Left forelimb (tissue), 1 donor: ENCODE results near the gene LIF.

Source experiments
- DNase-seq: peaks from one replicate; pipeline ENCODE4 v3.0.0-alpha.2; 2018; ENCODE audit warnings: low spot score

LIF gene

DNA sequence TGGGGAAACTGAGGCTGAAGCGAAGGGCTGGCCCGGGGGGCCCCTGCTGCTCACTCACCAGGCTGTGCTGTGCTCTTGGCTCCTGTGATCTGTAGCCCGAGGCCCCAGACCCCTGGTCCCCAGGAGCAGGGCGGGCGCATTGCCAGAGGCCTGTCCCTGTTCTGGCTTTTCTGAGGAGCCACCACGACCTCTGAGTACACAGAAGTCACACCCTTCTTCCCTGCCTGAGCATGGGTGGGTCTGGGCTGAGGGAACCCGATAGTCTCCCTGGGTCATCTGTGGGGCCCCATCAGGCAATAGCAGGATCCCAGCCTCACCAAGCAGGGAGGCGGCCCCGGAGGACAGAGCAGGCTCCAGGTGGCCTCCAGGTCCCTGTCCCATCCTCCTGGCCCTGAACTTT lies 37.6 kb upstream of the LIF start:
- no peak for DNase-seq

DNA sequence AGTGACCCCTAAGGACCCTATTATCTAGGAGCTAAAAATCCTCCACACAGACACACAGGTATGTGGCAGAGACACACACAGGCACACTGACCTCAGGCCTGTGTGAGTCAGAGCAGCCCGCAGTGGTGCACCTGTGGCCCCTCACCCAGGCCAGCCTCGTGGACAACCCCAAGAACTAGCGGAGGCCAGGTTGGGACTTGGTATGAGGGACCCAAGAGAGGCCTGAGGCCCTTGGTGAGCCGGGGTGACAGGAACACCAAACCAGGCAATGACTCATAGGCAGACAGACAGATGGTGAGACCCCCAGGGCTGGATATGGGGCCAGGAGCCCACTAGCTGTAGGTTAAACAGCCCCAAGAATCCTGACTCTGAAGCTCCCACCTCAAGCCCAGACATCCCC lies 36.8 kb upstream of the LIF start:
- DNase-seq: no peak

DNA sequence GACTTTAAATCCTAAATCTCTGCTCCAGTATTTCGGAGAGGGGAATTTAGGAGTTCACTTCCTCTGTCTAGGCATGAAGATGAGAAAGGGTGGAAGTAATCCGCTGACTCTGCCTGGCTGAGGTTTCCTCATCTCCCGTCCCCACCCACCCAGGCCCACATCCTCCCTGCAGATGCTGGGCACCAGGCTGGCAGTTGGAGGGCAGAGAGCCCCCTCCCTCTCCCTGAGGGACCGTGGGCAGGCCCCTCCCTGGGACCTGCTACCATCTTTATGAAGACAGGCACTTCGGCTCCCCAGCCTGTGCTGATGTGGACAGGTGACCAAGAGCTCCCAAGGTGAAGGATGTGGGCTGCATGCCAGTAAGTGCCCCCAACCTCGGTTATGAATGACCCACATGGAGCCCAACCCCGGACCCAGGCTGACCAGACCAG lies 36.1 kb upstream of the LIF start:
- no peak for DNase-seq

DNA sequence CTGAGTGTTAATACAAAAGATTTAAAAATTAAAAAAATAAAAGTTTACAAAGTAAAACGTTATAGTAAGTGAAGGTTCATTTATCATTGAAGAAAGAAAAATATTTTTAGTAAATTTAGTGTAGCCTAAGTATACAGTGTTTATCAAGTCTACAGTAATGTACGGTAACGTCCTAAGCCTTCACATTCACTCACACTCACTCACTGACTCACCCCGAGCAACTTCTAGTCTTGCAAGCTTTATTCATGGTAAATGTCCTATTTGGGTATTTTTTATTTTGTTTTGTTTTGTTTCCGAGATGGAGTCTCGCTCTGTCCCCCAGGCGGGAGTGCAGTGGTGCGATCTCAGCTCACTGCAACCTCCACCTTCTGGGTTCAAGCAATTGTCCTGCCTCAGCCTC lies 33.9 kb upstream of the LIF start:
- no peak for DNase-seq

DNA sequence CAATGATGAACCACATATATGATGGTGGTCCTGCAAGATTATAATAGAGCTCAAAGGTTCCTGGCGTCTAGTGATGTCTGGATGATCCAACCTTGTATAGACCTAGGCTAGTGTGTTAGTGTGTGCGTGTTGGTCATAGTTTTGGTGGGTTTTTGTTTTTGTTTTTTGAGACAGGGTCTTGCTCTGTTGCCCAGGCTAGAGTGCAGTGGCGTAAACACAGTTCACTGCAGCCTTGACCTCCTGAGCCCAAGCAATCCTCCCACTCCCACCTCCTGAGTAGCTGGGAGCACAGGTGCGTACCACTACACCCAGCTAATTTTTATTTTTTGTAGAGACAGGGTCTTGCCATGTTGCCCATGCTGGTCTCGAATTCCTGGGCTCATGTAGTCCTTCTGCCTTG lies 33.4 kb upstream of the LIF start:
- no peak for DNase-seq

DNA sequence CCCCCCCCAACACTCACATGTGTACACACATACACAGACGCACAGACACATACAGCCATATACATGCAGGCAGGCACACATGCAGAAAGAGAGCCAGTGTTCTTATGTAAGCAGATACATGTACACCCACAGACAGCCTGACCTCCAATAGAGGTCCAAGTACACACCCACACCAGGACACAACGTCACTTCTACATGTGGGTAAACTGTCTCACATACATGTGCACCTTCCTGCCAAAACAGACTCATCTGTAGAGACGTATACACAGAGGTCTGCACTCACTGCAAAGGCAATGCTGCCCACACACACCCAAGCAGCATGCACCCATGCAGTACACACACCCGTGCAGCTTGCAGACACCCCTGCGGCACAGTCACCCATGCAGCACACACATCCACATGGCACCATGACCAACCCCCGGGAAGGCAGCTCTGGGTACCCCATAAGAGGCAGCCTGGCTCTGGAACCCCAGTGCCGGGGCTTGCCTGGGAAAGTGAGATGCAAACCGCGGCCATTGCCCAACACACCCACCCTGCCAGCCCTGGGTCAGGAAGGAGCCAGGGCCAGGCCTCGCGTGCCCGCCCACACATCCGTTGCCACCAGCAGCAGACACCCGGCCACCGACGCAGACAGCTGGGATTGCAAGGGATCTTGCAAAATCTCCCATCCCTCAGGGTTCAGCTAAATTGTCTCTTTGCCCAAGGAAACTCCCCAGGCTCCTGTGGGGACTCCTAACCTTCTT lies 32.7 kb upstream of the LIF start:
- DNase-seq: no peak

DNA sequence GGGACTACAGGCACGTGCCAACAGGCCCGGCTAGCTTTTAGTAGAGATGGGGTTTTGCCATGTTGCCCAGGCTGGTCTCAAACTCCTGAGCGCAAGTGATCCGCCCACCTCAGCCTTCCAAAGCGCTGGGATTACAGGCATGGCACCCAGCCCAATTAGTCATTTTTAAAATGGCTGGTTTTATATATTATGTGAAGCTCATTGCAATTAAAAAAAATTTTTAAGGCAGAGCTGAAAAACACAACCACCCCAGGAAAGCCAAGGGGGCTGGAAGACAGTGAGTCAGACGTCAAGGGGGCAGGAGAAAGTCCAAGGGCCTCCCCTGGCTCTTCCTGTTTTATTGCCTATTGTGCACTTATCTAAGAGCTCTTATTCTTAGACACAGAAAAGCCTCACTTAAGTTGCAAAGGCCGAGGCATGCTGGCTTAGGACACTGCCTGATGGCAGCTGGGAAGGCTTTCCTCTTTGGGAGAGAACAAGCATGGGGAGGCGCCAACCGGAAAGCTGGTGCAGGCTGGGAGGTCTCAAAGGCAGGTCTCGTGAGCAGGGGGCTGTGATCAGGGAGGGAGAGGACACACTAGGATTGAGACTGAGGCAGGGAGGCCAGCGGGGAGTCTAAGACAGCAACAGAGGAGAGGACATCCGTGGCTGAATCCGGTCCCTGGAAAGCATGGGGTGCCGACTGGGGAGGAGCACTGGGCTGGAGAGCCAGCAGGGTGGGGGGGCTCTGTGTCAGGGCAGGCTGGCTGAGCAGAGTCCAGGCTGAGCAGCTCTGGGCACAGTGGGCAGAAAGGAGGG lies 31.2 kb upstream of the LIF start:
- no peak for DNase-seq

DNA sequence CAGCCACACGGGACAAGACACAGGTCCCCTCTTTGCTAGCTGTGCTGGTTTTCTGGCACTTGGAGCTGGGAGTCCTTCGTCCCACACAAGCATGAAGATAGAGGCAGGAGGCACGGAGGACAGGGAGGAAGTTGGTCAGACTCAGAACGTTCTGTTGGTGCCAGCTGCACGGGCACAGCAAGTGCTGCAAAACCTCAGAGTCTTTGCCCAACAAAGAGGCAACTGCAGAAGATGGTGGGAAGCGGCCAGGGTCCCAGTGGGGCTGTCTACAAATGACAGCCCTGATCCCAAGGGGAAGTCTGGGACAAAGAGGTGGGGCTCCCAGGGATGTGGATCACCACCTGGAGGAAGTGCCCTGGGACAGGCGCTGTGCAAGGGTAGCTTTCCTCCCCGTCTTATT lies 29.5 kb upstream of the LIF start:
- no peak for DNase-seq

DNA sequence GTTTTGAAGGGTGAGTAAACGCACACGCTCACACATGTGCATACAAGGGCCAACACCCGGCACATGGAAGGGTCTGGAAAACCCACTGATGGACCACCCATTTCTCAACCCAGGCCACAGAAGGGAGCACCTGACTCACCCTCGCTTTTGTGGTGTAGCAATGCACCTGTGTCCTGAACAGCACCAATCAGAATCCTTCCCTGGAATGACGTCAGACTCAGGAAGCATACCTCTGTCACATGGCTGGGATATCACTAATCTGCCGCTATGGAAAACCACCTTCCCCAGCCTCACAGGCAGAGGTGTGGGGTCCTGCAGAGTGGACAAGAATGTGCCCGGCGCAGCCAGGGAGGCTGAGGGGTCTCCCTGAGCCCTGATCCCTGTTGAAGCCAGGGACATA lies 29.1 kb upstream of the LIF start:
- DNase-seq: no peak

DNA sequence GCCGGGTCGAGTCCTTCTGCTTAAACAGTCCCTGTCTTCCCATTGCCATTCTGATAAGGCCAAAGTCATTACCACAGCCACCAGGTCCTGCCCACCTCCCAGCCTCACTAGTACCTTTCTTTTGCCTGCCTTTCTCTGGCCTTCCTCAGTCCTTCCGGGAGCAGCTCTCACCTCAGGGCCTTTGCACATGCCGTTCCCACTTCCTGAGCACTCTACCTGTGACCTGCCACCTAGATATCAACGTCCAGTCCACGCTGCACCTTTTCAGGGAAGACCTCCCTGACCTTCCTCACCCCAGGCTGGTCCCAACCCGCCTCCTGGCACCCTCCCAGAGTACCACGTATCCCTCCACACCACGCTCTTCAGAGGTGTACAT lies 27.9 kb upstream of the LIF start:
- no peak for DNase-seq

DNA sequence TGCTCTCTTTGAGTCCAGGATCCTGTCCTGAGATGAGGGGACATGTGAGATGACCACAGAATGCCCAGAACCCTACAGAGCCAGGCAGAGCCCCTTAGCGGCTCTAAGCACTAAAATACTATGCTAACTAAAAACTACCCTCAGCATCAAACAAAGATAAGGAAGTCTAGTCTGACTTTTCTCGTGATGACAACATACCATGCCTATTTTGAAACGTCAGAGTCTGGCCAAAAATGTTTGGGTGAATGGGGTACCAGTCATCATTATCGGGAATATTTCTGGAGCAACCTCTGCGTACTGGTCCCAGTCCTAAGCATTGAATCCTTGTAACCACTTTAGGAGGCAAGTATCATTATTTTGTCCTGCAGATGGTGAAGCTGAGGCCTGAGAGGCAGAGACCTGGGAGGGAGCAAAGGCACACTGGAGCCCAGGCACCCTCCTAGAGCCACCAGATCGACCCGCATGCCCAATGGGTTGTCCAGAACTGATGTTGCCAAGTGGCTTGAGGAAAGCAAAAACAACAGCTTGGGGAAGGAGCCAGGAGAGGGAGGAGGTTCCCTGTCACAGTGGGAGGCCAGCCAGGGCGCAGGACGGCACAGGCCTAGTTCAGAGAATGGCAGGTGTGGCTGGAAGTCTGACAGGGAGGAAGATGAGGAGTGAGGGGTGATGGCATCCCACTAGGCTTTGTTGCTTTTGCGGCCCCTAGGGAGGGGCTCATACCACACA lies 27.3 kb upstream of the LIF start:
- no peak for DNase-seq

DNA sequence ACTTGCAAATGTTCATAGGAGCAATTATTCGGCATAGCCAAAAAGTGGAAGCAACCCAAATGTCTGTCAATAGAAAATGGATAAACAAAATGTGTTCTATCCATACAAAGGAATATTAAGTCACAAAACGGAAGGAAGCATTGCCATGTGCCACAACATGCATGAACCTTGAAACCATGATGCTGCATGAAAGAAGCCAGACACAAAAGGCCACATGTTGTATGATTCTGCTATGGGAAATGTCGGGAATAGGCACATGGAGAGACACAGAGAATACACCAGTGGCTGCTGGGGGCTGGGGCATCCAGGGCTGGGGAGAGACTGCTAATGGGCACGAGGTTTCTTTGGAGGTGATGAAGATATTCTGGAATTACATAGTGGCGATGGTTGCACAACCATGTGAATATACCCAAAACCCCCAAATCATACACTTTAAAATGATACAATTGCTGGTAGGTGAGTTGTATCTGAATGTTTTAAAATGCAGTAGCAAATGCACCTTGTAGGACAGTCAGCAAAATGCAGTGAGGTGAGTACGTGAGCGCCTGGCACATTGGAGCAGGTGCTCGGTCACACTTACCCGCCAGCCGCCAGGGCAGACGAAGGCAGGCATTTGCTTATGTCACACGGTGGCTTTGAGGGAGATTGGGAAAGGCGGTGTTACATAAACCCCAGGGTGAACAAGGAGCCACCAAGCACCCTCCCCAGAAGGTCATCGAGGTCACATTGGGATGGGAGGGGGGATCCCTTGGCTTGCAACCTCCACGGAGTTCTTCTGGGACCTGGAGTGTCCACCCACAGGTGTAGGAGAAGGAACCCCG lies 26.4 kb upstream of the LIF start:
- DNase-seq: no peak

DNA sequence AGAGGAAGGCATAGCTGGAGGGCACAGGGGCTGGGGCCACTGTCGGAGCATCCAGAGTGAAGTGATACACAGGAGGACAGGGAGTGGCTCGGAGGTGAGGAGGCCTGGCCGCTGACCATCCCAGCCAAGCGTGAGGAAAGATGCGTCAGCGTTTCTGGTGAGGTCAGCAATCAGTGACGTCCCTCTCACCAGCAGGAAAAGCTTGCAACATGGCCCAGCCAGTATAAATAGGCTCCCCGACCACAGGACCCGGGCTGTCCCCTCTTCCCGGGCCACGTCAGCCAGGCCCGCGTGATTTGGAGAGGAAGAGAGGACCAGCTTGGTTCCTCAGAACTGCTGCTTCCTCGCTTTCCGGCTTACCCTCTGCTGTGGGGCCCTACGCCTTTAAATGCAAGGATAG lies 24.3 kb upstream of the LIF start:
- no peak for DNase-seq

DNA sequence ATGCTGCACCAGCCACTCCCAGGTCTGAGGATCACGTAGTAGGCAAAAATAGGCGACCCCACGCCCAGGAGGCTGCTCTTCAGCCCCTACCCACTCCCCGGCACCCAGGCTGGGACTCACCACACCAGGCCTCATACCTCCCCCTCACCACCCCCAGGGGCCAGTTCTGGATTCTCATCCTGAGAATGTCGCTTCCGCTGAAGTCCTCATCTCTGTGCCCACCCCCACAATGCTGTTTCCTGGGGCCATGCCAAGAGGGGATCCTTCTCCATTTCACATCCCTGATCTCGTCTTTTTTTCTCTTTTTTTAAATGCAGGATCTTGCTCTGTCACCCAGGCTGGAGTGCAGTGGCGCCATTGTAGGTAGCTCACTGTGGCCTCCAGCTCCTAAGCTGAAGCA lies 21.8 kb upstream of the LIF start:
- DNase-seq: no peak

DNA sequence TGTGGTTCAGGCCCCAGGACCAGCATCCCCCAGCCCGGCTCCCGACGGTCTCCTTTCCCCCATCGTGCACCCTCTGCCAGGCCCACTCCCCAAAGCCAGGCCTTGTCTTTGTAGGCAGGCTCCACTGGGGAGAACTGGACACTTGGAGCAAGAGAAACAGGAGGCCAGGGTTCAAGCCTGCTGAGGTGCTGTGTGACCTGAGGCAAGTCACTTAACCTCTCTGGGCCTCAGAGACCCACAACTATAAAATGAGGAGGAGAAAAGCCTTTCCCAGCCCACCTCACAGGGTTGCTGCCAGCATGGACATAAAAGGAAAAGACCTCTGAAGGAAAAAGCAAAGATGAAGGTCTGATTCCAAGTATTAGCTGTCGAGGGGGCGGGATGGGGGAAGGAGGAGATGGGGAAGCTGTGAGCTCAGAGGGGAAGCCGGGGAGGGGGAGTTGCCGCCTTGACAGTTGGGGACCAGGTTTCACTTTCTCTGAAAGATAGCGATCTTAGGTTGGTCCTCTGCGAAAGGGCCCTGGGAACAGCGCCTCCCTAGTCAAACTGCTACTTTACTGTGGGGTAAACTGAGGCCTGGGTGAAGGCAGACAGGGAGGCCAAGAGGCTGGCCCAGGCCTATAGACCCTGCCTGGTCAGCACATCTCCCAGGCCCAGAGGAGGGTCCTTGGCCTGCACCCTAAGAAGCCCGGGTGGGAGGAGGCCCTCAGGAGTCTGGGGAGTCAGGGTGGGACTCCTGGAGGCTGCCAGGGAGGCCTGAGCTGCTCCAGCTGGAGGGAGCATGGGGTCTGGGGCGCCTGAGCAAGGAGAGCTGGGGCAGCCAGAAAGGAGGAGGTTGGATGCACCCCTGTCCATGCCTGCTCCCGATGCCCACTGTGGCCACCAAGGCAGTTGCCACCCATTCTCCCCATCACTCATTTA lies 21.1 kb upstream of the LIF start:
- no peak for DNase-seq

DNA sequence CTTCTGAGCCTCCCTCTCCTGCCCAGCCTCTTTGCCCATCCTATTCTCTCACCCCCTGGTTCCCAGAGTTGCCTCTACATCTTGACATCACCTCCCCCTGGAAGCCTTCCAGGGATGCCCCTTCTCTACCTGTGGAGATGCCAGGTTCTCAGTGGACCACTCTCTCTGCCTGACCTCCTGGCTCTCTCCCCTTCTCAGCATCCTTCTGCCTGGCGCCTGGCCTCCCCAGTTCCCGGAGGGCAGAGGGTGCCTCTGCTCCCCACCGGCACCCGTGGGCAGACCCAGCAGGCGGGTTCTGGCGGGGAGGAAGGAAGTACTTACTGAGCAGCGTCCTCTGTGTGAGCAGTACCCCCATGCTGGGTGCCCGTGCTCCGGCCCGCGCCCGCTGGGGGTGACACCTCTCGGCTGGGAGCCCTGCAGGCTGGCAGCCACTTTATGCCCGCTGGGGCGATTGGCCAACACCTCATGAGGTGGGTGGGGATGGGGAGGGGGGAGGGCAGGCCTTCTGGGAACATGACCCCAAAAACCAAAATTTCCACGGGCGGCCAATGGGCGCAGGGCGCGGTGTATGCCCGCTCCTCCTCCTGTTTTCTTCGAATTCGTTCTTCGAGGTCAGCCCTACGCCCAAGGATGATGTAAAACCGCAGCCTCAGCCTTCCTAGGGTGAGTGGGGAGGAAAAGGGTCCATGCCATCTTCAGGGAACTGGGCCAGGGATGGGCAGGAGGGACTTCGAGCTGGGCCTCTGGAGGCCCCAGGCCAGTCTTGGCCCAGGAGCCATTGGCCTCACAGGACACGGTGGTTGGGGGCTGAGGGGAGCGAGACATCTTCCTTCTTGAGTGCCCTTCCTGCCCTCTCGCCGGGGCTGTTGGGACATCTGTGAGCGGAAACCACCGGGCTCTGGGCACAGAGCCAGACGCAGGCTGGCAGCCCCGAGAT lies 20.2 kb upstream of the LIF start, which contains the start of gene OSM:
TSS of gene OSM (minus strand) at position 407 of the 937 bp plus-strand sequence. CDS start at position 355, 52 bp downstream.
- DNase-seq: no peak

DNA sequence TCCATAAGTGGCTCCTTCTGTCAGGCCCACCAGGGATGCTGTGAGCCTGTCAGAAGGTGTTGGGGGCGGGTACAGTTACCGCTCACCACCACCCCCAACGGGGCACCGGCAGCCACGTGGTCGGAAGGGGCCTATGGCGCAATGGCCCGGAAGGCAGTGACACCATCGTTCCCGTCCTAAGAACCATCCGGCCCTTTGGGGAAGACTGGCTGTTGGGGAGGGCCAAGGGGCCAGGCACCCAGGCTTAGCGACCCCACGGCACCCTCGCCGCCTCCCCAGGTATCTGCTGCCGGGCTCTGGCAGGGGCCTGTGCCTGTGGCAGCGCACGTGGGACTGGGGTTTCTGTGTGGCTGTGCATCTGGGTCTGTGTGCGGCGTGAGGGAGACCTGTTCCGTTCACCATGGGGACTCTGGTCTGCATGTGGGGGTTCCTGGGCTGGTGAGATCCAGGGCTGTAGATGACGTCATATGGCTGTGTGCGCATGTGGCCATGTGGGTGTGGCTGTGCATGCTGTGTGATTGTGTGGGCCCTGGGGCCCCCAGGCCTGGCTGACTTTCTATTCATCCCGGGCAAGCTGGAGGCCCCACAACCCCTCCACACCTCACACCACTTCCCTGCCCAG lies 19.4 kb upstream of the LIF start:
- no peak for DNase-seq

DNA sequence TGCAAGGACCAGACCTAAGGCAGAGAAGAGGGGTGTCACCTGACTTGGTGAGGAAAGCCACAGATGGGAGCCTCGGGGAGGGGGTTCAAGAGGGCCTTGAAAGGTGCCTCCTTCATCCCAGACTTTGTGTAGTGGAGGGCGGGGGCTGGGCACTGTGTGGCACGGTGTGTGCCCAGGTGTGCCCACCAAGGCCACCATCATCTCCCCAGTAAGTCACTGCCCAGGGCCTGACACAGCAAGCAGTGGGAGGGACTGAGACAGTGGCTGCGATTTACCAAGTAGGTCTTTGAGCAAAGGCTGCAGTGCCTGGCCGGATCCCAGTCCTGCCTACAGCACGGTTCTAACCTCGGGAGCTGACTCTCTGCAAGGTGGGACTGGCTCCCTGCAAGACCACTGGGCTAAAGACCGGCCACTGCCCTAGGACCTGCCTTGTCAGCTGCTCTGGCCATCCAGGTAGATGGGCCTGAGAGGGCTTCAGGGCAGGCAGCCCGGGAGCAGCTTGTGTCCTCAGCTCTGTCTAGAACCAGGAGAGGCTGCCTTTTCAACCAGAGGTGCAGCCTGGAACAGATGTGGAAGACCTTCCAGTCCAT lies 18.7 kb upstream of the LIF start:
- DNase-seq: no peak

DNA sequence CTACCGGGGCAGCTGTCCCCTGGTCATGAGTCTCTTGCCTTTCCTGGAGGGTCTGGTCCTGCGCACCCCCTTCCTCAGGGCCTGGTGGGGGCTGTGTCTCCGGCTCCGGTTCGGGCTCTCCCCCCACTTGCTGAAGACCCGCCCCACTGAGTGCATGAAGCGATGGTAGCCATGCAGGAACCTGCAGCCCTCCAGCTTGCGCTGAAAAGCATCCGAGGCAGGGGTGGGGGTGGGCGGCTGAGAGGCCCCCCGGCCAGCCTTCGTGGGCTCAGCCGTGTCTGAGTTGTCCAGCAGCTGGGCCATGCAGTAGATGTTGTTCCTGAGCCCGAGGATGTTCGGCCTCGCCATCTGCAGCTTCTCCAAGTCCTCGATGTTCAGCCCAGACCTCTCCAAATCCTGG lies 17.3 kb upstream of the LIF start:
- DNase-seq: no peak
